Astrocyte (in vitro differentiated cells and primary cell): Measurements from ENCODE around the gene SRGAP1.

Experiments used
- CTCF ChIP-seq: IDR thresholded peaks from 2 replicates; pipeline ENCODE4 v1.5.1; 2011; ENCODE audit warnings: low read depth, mild to moderate bottlenecking, inconsistent platforms, low read length, moderate library complexity; ENCODE audit not compliant: insufficient read depth
- EZH2 ChIP-seq: IDR thresholded peaks from 2 replicates; pipeline ENCODE4 v1.6.1; 2012; ENCODE audit warnings: mild to moderate bottlenecking, low read length, inconsistent platforms; ENCODE audit not compliant: insufficient read depth

- no peak for TF ChIP-seq CTCF
- TF ChIP-seq EZH2 = no peak
Measured at GRCh38 chr12:63985456-63985855, 141.0 kb downstream of the SRGAP1 start.
